K562 (cell line): ENCODE data around the gene AKAP10. TPM values are rescaled to one million over a fixed set of nuclear protein-coding genes. Genes with fewer than 3 reads are reported as not detected.

ENCODE experiments used
- ATAC-seq: fragments of 200-7000 bp; cut with Tn5 transposase; 3 replicates; pipeline ENCODE4 v1.9.1; 2020; ENCODE audit warnings: moderate library complexity
- BruUV-seq: library from RNA; stranded (reverse); fragments of 400-500 nt; replicated peaks from 2 replicates; lab custom pipeline; 2021; lab: Mats Ljungman, UMichigan
- CTCF ChIA-PET: fragments of 300-600 bp; formaldehyde crosslinking; extraction: SDS; loops from one replicate; lab custom pipeline; 2021; ENCODE audit warnings: low intra/inter-chr PET ratio; lab: Yijun Ruan, JAX
- POLR2A ChIA-PET: fragments of 300-600, 350-650 bp; sonication (Branson Sonifier 250); formaldehyde crosslinking; extraction: SDS; loops from one replicate; lab custom pipeline; 2021; ENCODE audit warnings: antibody characterized with exemption, inconsistent platforms; lab: Yijun Ruan, JAX
- DNase-seq, 4 experiments: peaks; one replicate each; pipeline versions ENCODE4 v3.0.0 to v3.0.0-alpha.2; 2011 to 2018; ENCODE audit warnings: low spot score in 3 of 4, mixed read lengths in 3 of 4; ENCODE audit errors: extremely low read depth in 1 of 4
- FAIRE-seq: peaks from 2 replicates; lab custom pipeline; 2011; peaks lifted over from hg19 to GRCh38; lab: Jason Lieb, UNC
- H2AFZ ChIP-seq: 2 replicates; pipeline ENCODE4 v1.6.0; 2011; ENCODE audit warnings: low read depth, low read length, control low read depth, inconsistent platforms
- H3K27ac ChIP-seq: fragments of 200-600 bp; 3 replicates; pipeline ENCODE4 v1.8.0; 2011; ENCODE audit warnings: low read depth, mild to moderate bottlenecking, control low read depth, inconsistent platforms, low read length, moderate library complexity, mixed read lengths; ENCODE audit errors: extremely low read depth
- H3K27me3 ChIP-seq, 2 experiments: fragments of 300-600 bp in 1 of 2; 2 replicates in 1 of 2; 3 replicates in 1 of 2; pipeline versions ENCODE4 v1.6.0 to v1.8.0; 2011; ENCODE audit warnings: inconsistent platforms in 2 of 2, low read length in 2 of 2, mild to moderate bottlenecking in 1 of 2, mixed read lengths in 1 of 2, moderate library complexity in 1 of 2; ENCODE audit not compliant: control insufficient read depth in 2 of 2, insufficient read depth in 2 of 2
- H3K36me3 ChIP-seq: fragments of 300-600 bp; 3 replicates; pipeline ENCODE4 v1.8.0; 2011; ENCODE audit warnings: mild to moderate bottlenecking, low read length, inconsistent platforms; ENCODE audit not compliant: control insufficient read depth, insufficient read depth
- H3K4me1 ChIP-seq, 2 experiments: fragments of 200-600 bp in 1 of 2; replicated peaks in 1 of 2; 2 replicates in 1 of 2; 3 replicates in 1 of 2; pipeline versions ENCODE4 v1.5.1 to v1.8.0; 2011; ENCODE audit warnings: inconsistent platforms in 2 of 2, low read length in 2 of 2, mild to moderate bottlenecking in 1 of 2, mixed read lengths in 1 of 2, moderate library complexity in 1 of 2; ENCODE audit not compliant: control insufficient read depth in 2 of 2, insufficient read depth in 2 of 2
- H3K4me2 ChIP-seq: 2 replicates; pipeline ENCODE4 v1.6.1; 2011; ENCODE audit warnings: low read length, control low read depth, inconsistent platforms, mixed read lengths; ENCODE audit not compliant: insufficient read depth
- H3K4me3 ChIP-seq: fragments of 200-600 bp; sonication (generic), shearing (Covaris generic); 2 replicates; pipeline ENCODE4 v1.5.1; 2016; ENCODE audit warnings: control low read depth, inconsistent platforms
- H3K79me2 ChIP-seq: fragments of 200-600 bp; 3 replicates; pipeline ENCODE4 v1.8.0; 2011; ENCODE audit warnings: low read length, inconsistent platforms; ENCODE audit not compliant: control insufficient read depth, insufficient read depth
- H3K9ac ChIP-seq, 2 experiments: 2 replicates each; pipeline versions ENCODE4 v1.6.0 to v1.6.1; 2011; ENCODE audit warnings: low read depth in 2 of 2, low read length in 2 of 2, control low read depth in 1 of 2, inconsistent platforms in 1 of 2, mild to moderate bottlenecking in 1 of 2, mixed read lengths in 1 of 2; ENCODE audit not compliant: insufficient read depth in 1 of 2
- H3K9me1 ChIP-seq: one replicate; pipeline ENCODE4 v1.6.0; 2011; ENCODE audit warnings: inconsistent platforms, mild to moderate bottlenecking, low read length, moderate library complexity; ENCODE audit not compliant: control insufficient read depth, insufficient read depth
- H3K9me3 ChIP-seq: replicated peaks from 2 replicates; pipeline ENCODE4 v1.5.1; 2011; ENCODE audit warnings: low read depth, low read length, inconsistent platforms; ENCODE audit not compliant: control insufficient read depth, insufficient read depth
- H4K20me1 ChIP-seq: replicated peaks from 2 replicates; pipeline ENCODE4 v1.6.1; 2011; ENCODE audit warnings: low read length, inconsistent platforms, mixed read lengths; ENCODE audit not compliant: control insufficient read depth, insufficient read depth
- CBX3 ChIP-seq, 2 experiments: IDR thresholded peaks; 1 replicate in 1 of 2; 2 replicates in 1 of 2; pipeline ENCODE4 v1.6.1; 2012; ENCODE audit warnings: inconsistent platforms in 2 of 2, low read length in 2 of 2, borderline replicate concordance in 1 of 2, control low read depth in 1 of 2
- CREB1 ChIP-seq, 2 experiments: sonication (generic) in 1 of 2; formaldehyde crosslinking in 1 of 2; IDR thresholded peaks; 2 replicates each; pipeline versions ENCODE4 v1.6.1 to v1.8.0; 2012 to 2022; ENCODE audit warnings: inconsistent platforms in 1 of 2, mild to moderate bottlenecking in 1 of 2, missing genetic modification reagents in 1 of 2, moderate library complexity in 1 of 2
- CTCF ChIP-seq, 3 experiments: IDR thresholded peaks in 2 of 3; conservative IDR thresholded peaks in 1 of 3; 2 replicates each; pipeline ENCODE4 v1.5.1; 2011 to 2012; ENCODE audit warnings: low read length in 3 of 3, mild to moderate bottlenecking in 3 of 3, control low read depth in 2 of 3, improper control_type of control experiment in 1 of 3, inconsistent platforms in 1 of 3, low read depth in 1 of 3, mixed read lengths in 1 of 3, moderate library complexity in 1 of 3; ENCODE audit not compliant: insufficient read depth in 2 of 3
- CXXC5 ChIP-seq: fragments of 250-450 bp; sonication (Bioruptor Pico); IDR thresholded peaks from 2 replicates; pipeline ENCODE4 v1.8.0; 2022; ENCODE audit warnings: inconsistent platforms, mild to moderate bottlenecking, moderate library complexity
- FOXM1 ChIP-seq, 2 experiments: fragments of 450-650 bp in 1 of 2; sonication (generic) in 1 of 2; formaldehyde crosslinking in 1 of 2; IDR thresholded peaks; 2 replicates each; pipeline versions ENCODE4 v1.6.1 to v1.9.0; 2017 to 2022; ENCODE audit warnings: low read depth in 2 of 2, mild to moderate bottlenecking in 2 of 2, missing genetic modification reagents in 1 of 2, moderate library complexity in 1 of 2
- GTF2E2 ChIP-seq: fragments of 200-800 bp; sonication (Bioruptor generic); IDR thresholded peaks from 2 replicates; pipeline ENCODE4 v1.6.1; 2016; ENCODE audit warnings: missing genetic modification characterization, missing compliant biosample characterization
- HDAC3 ChIP-seq: fragments of 450-650 bp; IDR thresholded peaks from 2 replicates; pipeline ENCODE4 v1.6.1; 2018; ENCODE audit warnings: borderline replicate concordance, mild to moderate bottlenecking, moderate library complexity; ENCODE audit not compliant: partially characterized antibody
- MTA2 ChIP-seq: fragments of 450-650 bp; IDR thresholded peaks from 2 replicates; pipeline ENCODE4 v1.6.1; 2016; ENCODE audit warnings: low read depth
- MYNN ChIP-seq, 2 experiments: sonication (generic); formaldehyde crosslinking in 1 of 2; IDR thresholded peaks; 2 replicates each; pipeline versions ENCODE4 v1.5.0 to v1.6.1; 2016 to 2020; ENCODE audit warnings: antibody characterized with exemption in 1 of 2, missing genetic modification reagents in 1 of 2
- NCOA6 ChIP-seq: fragments of 450-650 bp; IDR thresholded peaks from 2 replicates; pipeline ENCODE4 v1.6.1; 2017; ENCODE audit warnings: mild to moderate bottlenecking
- PHB2 ChIP-seq: fragments of 450-650 bp; IDR thresholded peaks from 2 replicates; pipeline ENCODE4 v1.6.1; 2017; ENCODE audit warnings: low read depth
- SRF ChIP-seq, 2 experiments: fragments of 250-450, 450-650 bp in 1 of 2; sonication (Bioruptor Pico) in 1 of 2; sonication (generic) in 1 of 2; formaldehyde crosslinking; IDR thresholded peaks; 2 replicates each; pipeline versions ENCODE4 v1.5.0 to v1.5.1; 2020 to 2022; ENCODE audit warnings: mild to moderate bottlenecking in 1 of 2, missing genetic modification reagents in 1 of 2
- TAF9B ChIP-seq: fragments of 450-650 bp; IDR thresholded peaks from 2 replicates; pipeline ENCODE4 v1.6.1; 2018; ENCODE audit warnings: mild to moderate bottlenecking; ENCODE audit not compliant: partially characterized antibody
- TAL1 ChIP-seq: fragments of 450-650 bp; IDR thresholded peaks from 2 replicates; pipeline ENCODE4 v1.6.1; 2016; ENCODE audit warnings: mild to moderate bottlenecking
- TBP ChIP-seq: optimal IDR thresholded peaks from 2 replicates; pipeline ENCODE3; 2011; ENCODE audit warnings: low read depth, low read length, improper control_type of control experiment
- ZNF280A ChIP-seq: fragments of 450-650 bp; IDR thresholded peaks from 2 replicates; pipeline ENCODE4 v1.6.1; 2018; ENCODE audit warnings: mild to moderate bottlenecking, low read depth; ENCODE audit not compliant: partially characterized antibody
- ZNF431 ChIP-seq: sonication (generic); formaldehyde crosslinking; IDR thresholded peaks from 2 replicates; pipeline ENCODE4 v1.8.0; 2022; ENCODE audit warnings: mild to moderate bottlenecking, missing genetic modification reagents
- WGBS: fragments of 100-300 bp; shearing (Covaris generic); methylation state at CpG from one replicate; pipeline ENCODE4 v1.1.6; 2016; ENCODE audit warnings: low coverage, mixed read lengths; ENCODE audit not compliant: insufficient coverage; ENCODE audit errors: missing lambda C conversion rate; 5-methylcytosine and 5-hydroxymethylcytosine counted together
- in situ Hi-C: fragments of 300-500 bp; cut with MboI; formaldehyde crosslinking; loops from 4 replicates; pipeline ENCODE4 v1.15.0; 2018; ENCODE audit warnings: inconsistent platforms, mixed read lengths
- intact Hi-C: fragments of 100-400 bp; cut with micrococcal nuclease; formaldehyde crosslinking; loops from 2 replicates; pipeline ENCODE4 v1.14.2; 2022
- polyA plus RNA-seq, 8 experiments: library from polyadenylated mRNA; depleted of rRNA in 4 of 8; stranded (reverse) in 5 of 8; unstranded in 3 of 8; fragments of >200 nt; fragmentation: Nextera tagmentation in 2 of 8; fragmentation: Illumina TruSeq in 1 of 8; extraction: Ambion mirVana in 2 of 8; extraction: Trizol in 1 of 8; gene quantifications; 2 replicates each; pipeline versions ENCODE4 v1.2.1 to v1.2.3, GENCODE V29; 2011 to 2014; ENCODE audit warnings: inconsistent platforms in 1 of 8, missing spikeins in 1 of 8
- total RNA-seq, 7 experiments: library from RNA; depleted of rRNA in 6 of 7; stranded (reverse); fragments of >200 nt in 6 of 7; fragmentation: Illumina TruSeq in 2 of 7; extraction: Trizol in 2 of 7; gene quantifications; 2 replicates each; pipeline versions ENCODE4 v1.2.1 to v1.2.3, GENCODE V29; 2011 to 2021; ENCODE audit warnings: low replicate concordance in 1 of 7

Gene AKAP10
- total and polyA plus RNA-seq, 9 of the 15 experiments (the other 6 are each of a cell fraction or from before 2014, with no cell fraction given), result 4.0 to 20.3 (median 8.2) TPM

- peak overlapping the region; percentile 63 for H3K4me3 ChIP-seq
- CTCF ChIA-PET, result interaction anchor here (0.6 kb wide), 1 partner anchor 97 kb away, joined by 3 read pairs; no protein-coding TSS in a partner anchor
- no peaks in the 10 kb centered on the region; the same call in 1 of the 2 replicates for H3K9me3 ChIP-seq
- BruUV-seq, result TSS peak; percentile 48
- H3K9ac ChIP-seq, result peak overlapping the region; percentile 73 to 90
- peak overlapping the region; percentile 83 for H2AFZ ChIP-seq
- no peaks in the 10 kb centered on the region for H3K9me1 ChIP-seq
- POLR2A ChIA-PET, result interaction anchor here (1.0 to 1.3 kb wide), 3 partner anchors 10 to 50 kb away, joined by 3 read pairs; partner anchors contain the start of gene AKAP10
- in situ Hi-C loops (no loop called here), intact Hi-C loops (loop anchor here (10.0 kb wide), 1 partner anchor 85 kb away; no protein-coding TSS in a partner anchor)
- DNase-seq, result peak; percentile 24 to 87 (median 46)
- FAIRE-seq, result peak; percentile 97
- peak; percentile 62 for ATAC-seq
- H3K79me2 ChIP-seq, result peaks cover 39% of the 10 kb centered on the region
- H3K4me1 ChIP-seq, result peaks cover 0 to 20% of the 10 kb centered on the region in 2 experiments; a peak in 4 of 5 replicates
- H3K27ac ChIP-seq, result peak overlapping the region; percentile 74
- no peaks in the 10 kb centered on the region for H3K27me3 ChIP-seq
- H3K36me3 ChIP-seq, result no peaks in the 10 kb centered on the region
- H3K4me2 ChIP-seq, result peak overlapping the region; percentile 67
- H4K20me1 ChIP-seq, result no peaks in the 10 kb centered on the region
- under 1% methylated on average over 10 of the region's 11 CpGs for WGBS
- TF ChIP-seq CBX3 (IDR thresholded peaks at IDR 0.05; ENCODE audit: borderline replicate concordance in 1 of 2, low read length in 2 of 2) (0 out of 3 replicates have a peak, but pooled peaks of 1 of the 2 experiments have one; percentile 33), PHB2 (peak; percentile 91), NCOA6 (no peak), ZNF431 (CRISPR knock-in tag) (no peak), TAF9B (peak; percentile 33), TBP (peak; percentile 50), MYNN (IDR thresholded peaks at IDR 0.05) (peak; percentile 74; the same call in 1 of the 2 replicates), MYNN (CRISPR knock-in tag; IDR thresholded peaks at IDR 0.05) (no peak), CXXC5 (peak; percentile 3; the same call in 1 of the 2 replicates), MTA2 (peak; percentile 88), CTCF (IDR thresholded peaks at IDR 0.05 in 2 of 3, conservative IDR thresholded peaks at IDR 0.05 in 1 of 3; ENCODE audit: insufficient read depth in 2 of 3, low read depth in 1 of 3, low read length in 3 of 3) (peak; percentile 49 to 56 (median 55); a peak in 5 of 6 replicates), GTF2E2 (tag) (no peak), FOXM1 (IDR thresholded peaks at IDR 0.05; ENCODE audit: low read depth) (peak; percentile 85), FOXM1 (CRISPR knock-in tag; IDR thresholded peaks at IDR 0.05; ENCODE audit: low read depth) (no peak), CREB1 (IDR thresholded peaks at IDR 0.05) (peak; percentile 75; the same call in 1 of the 2 replicates), CREB1 (CRISPR knock-in tag; IDR thresholded peaks at IDR 0.05) (no peak), TAL1 (peak; percentile 96), ZNF280A (no peak), SRF (CRISPR knock-in tag; IDR thresholded peaks at IDR 0.05) (no peak), HDAC3 (peak; percentile 63)
Observed at GRCh38 chr17:20010099-20010863, 32.7 kb upstream of the AKAP10 start.
